Measurements from ENCODE around the gene RGS18. TPM values are rescaled to one million over a fixed set of nuclear protein-coding genes. Genes with fewer than 3 reads are reported as not detected.

RGS18 gene
- total RNA-seq, 2 donors from 2014 or later: 1.2 to 1.9 TPM

- no peak overlapping the region for H3K4me3 ChIP-seq
- no peak for DNase-seq (ENCODE audit: low spot score)
- H3K36me3 ChIP-seq: no peaks in the 10 kb centered on the region
- TF ChIP-seq CTCF (IDR thresholded peaks at IDR 0.05): no peak
- H3K4me1 ChIP-seq: no peaks in the 10 kb centered on the region
- no peaks in the 10 kb centered on the region for H3K27me3 ChIP-seq
- no peak overlapping the region for H3K27ac ChIP-seq
- no peaks in the 10 kb centered on the region for H3K9me3 ChIP-seq
Measured at GRCh38 chr1:192140382-192140781, 17.9 kb upstream of the RGS18 start.

GRCh38 chr1:192147221-192147620 is 11.0 kb upstream of the RGS18 start:
- Histone ChIP-seq H3K4me3 (no peak overlapping the region), H3K27me3 (no peaks in the 10 kb centered on the region), H3K36me3 (no peaks in the 10 kb centered on the region), H3K27ac (no peak overlapping the region), H3K4me1 (no peaks in the 10 kb centered on the region), H3K9me3 (no peaks in the 10 kb centered on the region)
- TF ChIP-seq CTCF (IDR thresholded peaks at IDR 0.05): no peak
- no peak for DNase-seq (ENCODE audit: low spot score)

- Histone ChIP-seq H3K27me3 (no peaks in the 10 kb centered on the region), H3K9me3 (no peaks in the 10 kb centered on the region), H3K36me3 (no peaks in the 10 kb centered on the region), H3K4me3 (no peak overlapping the region), H3K4me1 (no peaks in the 10 kb centered on the region), H3K27ac (no peak overlapping the region)
- TF ChIP-seq CTCF (IDR thresholded peaks at IDR 0.05): no peak
- DNase-seq (ENCODE audit: low spot score): no peak
Measured at GRCh38 chr1:192147696-192148095, 10.6 kb upstream of the RGS18 start.

- H3K9me3 ChIP-seq: no peaks in the 10 kb centered on the region
- H3K27ac ChIP-seq: no peak overlapping the region
- no peaks in the 10 kb centered on the region for H3K4me1 ChIP-seq
- no peak overlapping the region for H3K4me3 ChIP-seq
- no peak for DNase-seq (ENCODE audit: low spot score)
- TF ChIP-seq CTCF (IDR thresholded peaks at IDR 0.05): no peak
- no peaks in the 10 kb centered on the region for H3K36me3 ChIP-seq
- no peaks in the 10 kb centered on the region for H3K27me3 ChIP-seq
Measured at GRCh38 chr1:192151176-192151575, 7.1 kb upstream of the RGS18 start.

GRCh38 chr1:192153276-192153675 is 5.0 kb upstream of the RGS18 start:
- DNase-seq (ENCODE audit: low spot score): no peak
- H3K27me3 ChIP-seq: no peaks in the 10 kb centered on the region
- no peak for TF ChIP-seq CTCF (IDR thresholded peaks at IDR 0.05)

GRCh38 chr1:192157067-192157466 is 1.2 kb upstream of the RGS18 start:
- Histone ChIP-seq H3K27ac (no peak overlapping the region), H3K36me3 (no peaks in the 10 kb centered on the region), H3K27me3 (no peaks in the 10 kb centered on the region), H3K9me3 (no peaks in the 10 kb centered on the region), H3K4me1 (no peaks in the 10 kb centered on the region), H3K4me3 (no peak overlapping the region)
- no peak for TF ChIP-seq CTCF (IDR thresholded peaks at IDR 0.05)
- DNase-seq (ENCODE audit: low spot score): no peak

More at GRCh38 chr1:192153276-192153675, 5.0 kb upstream of the RGS18 start:
- no peak overlapping the region for H3K27ac ChIP-seq
- no peak overlapping the region for H3K4me3 ChIP-seq
- H3K4me1 ChIP-seq: no peaks in the 10 kb centered on the region
- no peaks in the 10 kb centered on the region for H3K9me3 ChIP-seq
- H3K36me3 ChIP-seq: no peaks in the 10 kb centered on the region

Measured in right atrium auricular region (tissue), 2 donors.